UCSD-AML1 (cell line): Measurements from ENCODE around the gene HOXB7.

Experiments
- DNase-seq: peaks from one replicate; lab custom pipeline; 2025; ENCODE audit not compliant: unreplicated experiment; lab: John Stamatoyannopoulos, UW

HOXB7 gene

DNA sequence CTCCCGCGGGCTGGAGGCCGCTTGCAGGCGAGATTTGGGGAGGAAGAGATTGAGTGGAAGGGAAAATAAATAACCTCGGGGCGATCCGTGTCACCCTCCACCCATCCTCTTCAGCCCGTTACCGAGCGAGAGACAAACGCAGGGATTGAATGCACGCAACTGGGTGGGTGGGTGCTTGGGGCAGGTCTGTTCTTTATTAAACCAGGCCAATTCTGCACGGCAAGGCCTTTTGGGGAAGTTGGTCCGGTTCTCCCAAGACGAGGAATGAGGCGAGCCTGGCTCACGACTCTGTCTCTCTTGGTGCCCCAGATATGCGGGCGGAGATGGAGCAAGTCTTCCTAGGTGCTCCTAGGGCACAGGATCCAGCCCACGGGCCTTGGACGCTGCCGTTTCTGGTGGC lies 396 bp upstream of the HOXB7 start:
- DNase-seq, result no peak

- DNase-seq, result no peak
Observed at GRCh38 chr17:48609759-48610281, 997 bp downstream of the HOXB7 start.

GRCh38 chr17:48609033-48609432 lies 1.8 kb downstream of the HOXB7 start:
- DNase-seq, result no peak

DNA sequence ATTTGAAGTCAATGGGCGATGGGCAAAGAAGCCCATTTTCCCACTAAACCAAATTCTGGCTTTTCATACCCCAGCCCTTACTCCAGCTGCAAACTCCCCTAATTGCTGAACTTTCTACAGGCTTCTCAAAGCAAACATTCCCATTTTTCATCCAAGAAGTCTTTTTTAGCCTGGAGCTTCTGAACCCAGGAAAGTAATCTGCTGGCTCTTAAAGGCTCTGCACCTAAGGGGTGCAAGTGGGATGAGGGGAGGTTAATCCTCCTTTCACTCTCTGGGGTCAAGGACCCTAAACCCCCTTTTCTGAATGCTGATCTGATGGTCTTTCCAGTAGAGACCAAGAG lies 2.4 kb downstream of the HOXB7 start:
- no peak for DNase-seq

GRCh38 chr17:48606892-48607614 lies 3.8 kb downstream of the HOXB7 start:
- DNase-seq, result no peak

GRCh38 chr17:48605991-48606891 lies 4.6 kb downstream of the HOXB7 start:
- no peak for DNase-seq

DNA sequence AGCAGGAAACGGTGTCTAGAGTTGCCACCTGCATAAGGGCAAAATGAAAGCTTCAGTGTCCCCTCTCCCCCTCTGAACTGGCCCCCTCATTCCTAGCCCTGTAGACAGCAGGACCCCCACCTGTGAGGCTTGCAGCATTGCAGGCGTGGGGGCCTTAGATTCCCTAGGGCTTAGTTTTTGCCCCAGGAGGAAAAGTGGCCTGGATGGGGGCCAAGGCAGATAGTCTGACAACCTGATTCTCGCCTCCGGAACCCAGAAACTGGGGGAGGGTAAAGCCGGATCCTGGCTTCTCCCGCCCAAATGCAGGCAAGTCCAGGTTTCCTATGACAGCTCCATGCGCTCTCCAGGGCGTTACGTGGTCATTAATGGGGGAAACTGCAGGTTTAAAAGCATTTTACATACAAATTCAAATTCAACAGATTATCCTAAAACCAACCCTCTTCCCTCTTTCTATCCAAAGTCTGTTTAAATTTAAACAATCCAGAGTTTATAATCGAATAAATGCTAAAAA lies 5.4 kb downstream of the HOXB7 start:
- DNase-seq, result no peak

DNA sequence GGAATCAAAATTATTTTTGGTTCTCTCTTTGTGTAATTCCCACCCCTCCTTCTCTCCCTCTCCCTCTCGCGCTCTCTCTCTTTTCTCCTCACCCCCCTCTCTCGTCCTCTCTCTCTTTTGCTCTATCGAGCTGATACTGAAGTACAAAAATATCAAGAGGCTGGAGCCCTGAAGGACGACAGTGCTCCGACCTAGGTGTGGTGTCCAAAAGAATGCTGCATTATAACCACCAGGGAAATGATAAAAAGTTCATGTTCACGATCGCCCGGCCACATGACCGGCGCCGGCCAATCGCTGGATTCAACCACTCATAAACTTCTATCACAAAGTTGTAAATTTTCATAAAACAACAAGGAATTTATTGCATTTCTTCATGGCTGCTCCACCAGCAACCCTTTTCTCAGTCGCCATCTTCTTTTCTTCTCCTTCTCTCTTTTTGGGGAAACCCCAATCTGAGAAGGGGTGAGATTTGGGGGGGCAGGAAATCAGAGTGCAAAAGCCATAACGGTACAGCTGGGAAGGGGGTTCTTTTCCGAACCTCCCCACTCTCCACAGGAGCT lies 6.0 kb downstream of the HOXB7 start, which contains the start of gene HOXB6:
Gene HOXB6, minus strand, starts transcription at position 217 of the 560 bp plus-strand sequence. CDS start 6,836 bp downstream, outside the sequence.
- DNase-seq, result no peak

DNA sequence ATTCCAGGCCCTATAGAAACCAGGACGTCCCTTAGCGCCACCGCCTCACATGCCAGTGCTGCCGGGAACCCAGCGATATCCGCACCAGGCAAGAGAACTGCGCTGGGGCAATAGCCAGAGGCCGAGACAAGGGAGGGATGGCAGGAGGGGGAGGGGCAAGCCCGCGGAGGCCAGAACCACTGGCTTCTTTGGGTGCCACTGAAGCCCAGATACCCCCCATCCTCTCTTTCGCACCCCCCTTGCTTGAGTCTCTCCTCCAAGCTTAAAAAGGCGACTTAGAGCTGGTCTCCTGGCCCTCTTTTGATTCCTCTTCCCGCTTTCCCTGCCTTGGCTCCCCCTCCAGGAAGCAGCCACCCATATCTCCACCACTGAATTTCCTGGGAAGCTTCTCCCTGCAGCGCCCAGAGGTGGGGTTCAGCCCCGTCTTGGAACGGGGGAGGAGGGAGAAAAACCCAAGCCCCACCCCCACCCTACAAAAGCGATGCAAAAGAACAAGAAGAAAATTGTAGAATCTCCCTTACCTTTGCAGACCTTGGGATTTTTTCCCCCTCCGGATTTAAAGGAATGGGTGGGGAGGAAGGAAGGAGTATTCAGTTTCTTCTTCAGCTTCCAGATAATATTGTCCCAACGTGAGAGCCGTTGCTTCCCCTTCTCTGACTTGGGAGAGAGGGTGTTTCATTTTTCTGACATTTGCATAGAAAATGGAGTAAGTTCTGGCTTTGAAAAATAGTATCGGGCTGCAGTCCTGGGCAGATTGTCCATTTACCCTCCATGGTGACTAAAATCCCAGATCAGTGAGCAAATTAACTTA lies 6.7 kb downstream of the HOXB7 start:
- DNase-seq, result no peak

DNA sequence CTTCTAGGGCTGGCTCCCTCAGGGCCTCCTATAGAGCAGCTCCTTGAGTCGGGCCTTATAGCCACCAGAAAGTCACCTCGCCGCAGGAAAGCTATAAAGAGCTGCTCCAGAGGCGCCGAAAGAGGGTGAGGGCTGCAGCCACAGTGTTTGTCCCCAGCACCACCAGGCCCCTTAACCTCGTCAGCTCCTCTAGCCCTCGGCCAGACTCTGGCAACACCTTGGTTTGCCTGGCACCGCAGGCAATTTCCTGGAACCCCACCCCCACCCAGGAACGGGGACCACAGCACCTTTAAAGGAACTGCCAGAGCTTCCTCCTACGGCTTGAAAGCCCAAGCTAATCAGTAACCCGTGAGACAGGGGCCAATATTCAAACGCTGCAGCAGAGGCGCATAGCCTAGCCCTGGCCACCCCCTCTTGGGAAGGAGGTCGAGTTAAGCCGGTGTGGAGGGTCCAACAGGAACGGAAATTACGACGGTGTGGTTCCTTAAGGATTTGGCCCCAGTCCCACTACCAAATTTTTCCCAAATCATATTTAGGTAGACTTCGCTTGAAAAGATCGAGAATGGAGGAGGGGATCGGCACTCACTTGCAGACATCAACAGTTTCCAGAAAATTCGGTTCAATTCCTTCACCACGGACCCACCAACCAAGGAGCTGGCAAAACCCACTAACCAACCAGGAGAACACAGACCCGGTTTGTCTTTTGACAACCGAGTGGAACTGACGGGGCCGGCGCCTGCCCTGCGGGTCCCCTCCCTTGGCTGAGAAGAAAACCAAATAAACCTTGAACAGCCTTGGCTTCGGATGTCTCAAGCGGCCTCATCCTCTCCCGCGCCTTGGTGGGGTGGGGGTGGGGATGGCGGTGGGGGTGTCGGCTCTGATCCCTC lies 9.0 kb downstream of the HOXB7 start:
- DNase-seq, result no peak

DNA sequence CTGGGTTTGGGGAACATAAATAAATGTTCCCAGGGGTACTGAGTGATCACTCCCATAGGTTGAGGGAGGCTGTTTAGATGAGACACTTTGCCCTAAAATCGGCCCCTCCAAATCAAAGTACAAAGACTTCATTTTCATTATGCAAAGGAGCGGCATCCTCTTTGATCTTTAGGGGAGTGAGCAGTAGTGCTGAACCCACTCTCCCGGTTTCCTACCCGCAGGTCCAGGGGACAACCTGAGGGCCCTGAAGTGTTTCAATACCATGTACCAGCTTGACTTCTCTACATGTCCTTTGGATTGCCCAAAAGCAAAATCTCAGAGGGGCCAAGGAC lies 9.6 kb downstream of the HOXB7 start:
- DNase-seq, result no peak

DNA sequence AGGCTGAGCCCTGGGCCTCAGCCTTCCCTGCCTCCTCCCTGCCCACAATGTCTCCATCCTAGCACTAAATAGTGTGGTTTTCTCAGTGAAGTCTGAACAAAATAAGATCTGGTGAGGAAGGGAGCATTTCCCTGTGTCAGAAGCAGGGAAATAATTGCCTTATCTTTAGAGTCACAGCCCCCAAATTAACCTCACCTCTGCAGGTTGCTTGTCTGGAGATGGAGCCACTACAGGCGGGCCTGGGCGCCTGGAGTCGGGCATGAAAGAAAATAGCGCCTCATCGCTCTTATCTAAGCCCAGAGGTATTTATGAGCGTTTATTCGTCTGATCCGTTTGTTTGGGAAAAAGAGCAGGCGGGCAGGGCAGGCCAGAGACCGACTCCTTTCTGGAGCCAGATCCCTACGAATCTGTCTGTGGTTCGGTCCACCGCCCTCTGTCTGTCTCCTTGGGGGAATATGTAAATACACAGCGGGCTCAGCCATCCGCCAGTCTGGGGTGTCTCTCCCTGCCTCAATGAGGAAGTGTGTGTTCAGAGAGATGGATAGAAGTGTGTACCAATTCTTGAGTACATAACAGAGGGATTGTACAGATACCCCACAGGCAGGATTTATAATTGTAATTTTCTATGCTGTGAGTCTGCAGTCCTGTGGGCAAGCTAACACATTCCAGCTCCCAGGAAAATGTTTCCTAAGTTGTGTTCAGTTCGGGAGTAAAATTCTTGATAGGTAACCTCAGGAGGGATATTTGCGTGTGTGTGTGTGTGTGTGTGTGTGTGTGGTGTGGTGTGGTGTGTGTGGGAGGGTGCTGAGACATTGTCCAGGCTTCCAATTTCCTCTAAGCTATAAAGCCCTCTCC lies 10.3 kb downstream of the HOXB7 start:
- no peak for DNase-seq

GRCh38 chr17:48599354-48599753 lies 11.5 kb downstream of the HOXB7 start:
- DNase-seq, result no peak

GRCh38 chr17:48598736-48599135 lies 12.1 kb downstream of the HOXB7 start:
- DNase-seq, result no peak

GRCh38 chr17:48597778-48598631 lies 12.8 kb downstream of the HOXB7 start:
- DNase-seq, result peak; percentile 65

DNA sequence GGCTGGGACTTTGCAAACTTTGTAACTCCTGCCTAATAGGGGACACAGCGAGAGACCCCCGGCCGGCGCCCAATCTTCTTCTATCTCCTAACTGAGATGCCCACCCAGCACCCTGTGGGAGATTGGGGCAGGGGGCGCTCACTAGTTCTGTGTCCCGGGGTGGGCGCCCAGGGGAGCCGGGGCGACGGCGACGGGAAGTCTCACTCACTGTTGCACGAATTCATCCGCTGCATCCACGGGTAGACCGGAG lies 13.4 kb downstream of the HOXB7 start:
- DNase-seq, result no peak

GRCh38 chr17:48596735-48597527 lies 13.9 kb downstream of the HOXB7 start:
- DNase-seq, result no peak
